GM12873 (cell line): ENCODE results near the gene NTN3.

Experiments
- CTCF ChIP-seq: IDR thresholded peaks from 2 replicates; pipeline ENCODE4 v1.5.1; 2012; ENCODE audit warnings: low read depth, mild to moderate bottlenecking, moderate library complexity, low read length, control low read depth; ENCODE audit not compliant: insufficient read depth; ENCODE audit errors: missing control alignments

Gene NTN3

GRCh38 chr16:2471016-2471652 is at the start of gene NTN3:
Gene NTN3 (plus strand): TSS chr16:2471297. CDS start chr16:2471702, 405 bp downstream.
- no peak for TF ChIP-seq CTCF

- no peak for TF ChIP-seq CTCF
Measured at GRCh38 chr16:2422123-2422867, 48.8 kb upstream of the NTN3 start.

GRCh38 chr16:2424061-2425007 is 46.8 kb upstream of the NTN3 start:
- no peak for TF ChIP-seq CTCF

- TF ChIP-seq CTCF, result no peak
Measured at GRCh38 chr16:2425008-2425518, 46.0 kb upstream of the NTN3 start.

- TF ChIP-seq CTCF, result no peak
Measured at GRCh38 chr16:2425825-2426430, 45.2 kb upstream of the NTN3 start.

GRCh38 chr16:2426941-2427361 is 44.1 kb upstream of the NTN3 start:
- TF ChIP-seq CTCF, result no peak
